ENCODE data around the gene GAN. TPM values are rescaled to one million over a fixed set of nuclear protein-coding genes. Genes with fewer than 3 reads are reported as not detected.

The GAN gene, protein sequence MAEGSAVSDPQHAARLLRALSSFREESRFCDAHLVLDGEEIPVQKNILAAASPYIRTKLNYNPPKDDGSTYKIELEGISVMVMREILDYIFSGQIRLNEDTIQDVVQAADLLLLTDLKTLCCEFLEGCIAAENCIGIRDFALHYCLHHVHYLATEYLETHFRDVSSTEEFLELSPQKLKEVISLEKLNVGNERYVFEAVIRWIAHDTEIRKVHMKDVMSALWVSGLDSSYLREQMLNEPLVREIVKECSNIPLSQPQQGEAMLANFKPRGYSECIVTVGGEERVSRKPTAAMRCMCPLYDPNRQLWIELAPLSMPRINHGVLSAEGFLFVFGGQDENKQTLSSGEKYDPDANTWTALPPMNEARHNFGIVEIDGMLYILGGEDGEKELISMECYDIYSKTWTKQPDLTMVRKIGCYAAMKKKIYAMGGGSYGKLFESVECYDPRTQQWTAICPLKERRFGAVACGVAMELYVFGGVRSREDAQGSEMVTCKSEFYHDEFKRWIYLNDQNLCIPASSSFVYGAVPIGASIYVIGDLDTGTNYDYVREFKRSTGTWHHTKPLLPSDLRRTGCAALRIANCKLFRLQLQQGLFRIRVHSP
- 10 to 100 TPM; 12.8 to 15.6 (median 14.4) TPM for total RNA-seq

DNA sequence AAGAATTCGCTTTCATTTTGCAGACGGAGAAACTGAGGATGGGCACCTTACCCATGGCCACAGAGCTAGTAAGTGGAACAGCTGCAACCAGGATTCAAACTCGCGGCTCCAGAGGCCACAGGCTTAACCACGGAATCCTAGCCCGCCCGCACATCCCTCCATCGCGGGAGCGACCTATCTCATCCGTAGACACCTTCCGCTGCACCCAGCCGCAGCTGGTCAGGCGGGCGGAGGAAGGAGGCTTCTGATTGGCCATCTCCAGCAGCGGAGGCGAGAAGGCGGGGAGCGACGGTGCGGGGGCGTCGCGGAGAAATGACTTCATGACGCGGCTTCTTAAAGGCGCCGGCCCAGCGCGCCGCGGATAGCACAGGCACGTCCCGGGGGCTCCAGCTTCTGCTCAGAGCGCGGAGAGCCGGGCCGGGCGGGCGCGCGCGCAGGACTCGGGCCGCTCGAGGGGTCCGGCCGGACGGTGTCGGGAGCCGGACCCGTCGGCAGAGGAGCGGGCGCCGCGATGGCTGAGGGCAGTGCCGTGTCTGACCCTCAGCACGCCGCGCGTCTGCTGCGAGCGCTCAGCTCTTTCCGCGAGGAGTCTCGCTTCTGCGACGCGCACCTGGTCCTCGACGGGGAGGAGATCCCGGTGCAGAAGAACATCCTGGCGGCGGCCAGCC lies at the start of gene GAN:
TSS of gene GAN (plus strand) at position 360 of the 668 bp plus-strand sequence. CDS start at position 512, 152 bp downstream.
- DNase-seq = peak; percentile 92
- H3K4me3 Mint-ChIP-seq = peak within 1 kb of the TSS; percentile 86
- H3K4me1 Mint-ChIP-seq (ENCODE audit: low read depth) = peaks cover 65% of the 10 kb centered on the region
- peak; percentile 87 to 88 for ATAC-seq
- no peaks in the 10 kb centered on the region for H3K9me3 Mint-ChIP-seq
- no peaks in the 10 kb centered on the region for H3K27me3 Mint-ChIP-seq (ENCODE audit: low read depth)
- H3K36me3 Mint-ChIP-seq (ENCODE audit: insufficient read depth) = no peaks in the 10 kb centered on the region

DNA sequence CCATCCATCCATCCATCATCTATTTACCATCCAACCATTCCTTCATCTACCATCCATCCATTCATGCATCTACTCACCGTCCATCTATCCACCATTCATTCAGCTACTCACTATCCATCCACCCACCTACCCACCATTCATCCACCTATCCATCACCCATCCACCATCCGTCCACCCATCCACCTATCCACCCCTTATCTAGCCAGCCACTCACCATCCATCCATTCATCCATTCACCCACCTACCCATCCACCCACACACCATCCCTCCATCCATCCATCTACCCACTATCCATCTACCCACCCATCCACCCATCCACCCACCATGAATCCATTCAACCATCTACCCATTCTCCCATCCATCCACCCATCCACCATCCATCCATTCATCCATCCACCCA lies 49.7 kb upstream of the GAN start:
- H3K27me3 Mint-ChIP-seq (ENCODE audit: low read depth) = peaks cover 13% of the 10 kb centered on the region
- no peak for DNase-seq
- no peaks in the 10 kb centered on the region for H3K36me3 Mint-ChIP-seq (ENCODE audit: insufficient read depth)
- H3K9me3 Mint-ChIP-seq = no peaks in the 10 kb centered on the region
- H3K4me1 Mint-ChIP-seq (ENCODE audit: low read depth) = peaks cover 3% of the 10 kb centered on the region
- H3K4me3 Mint-ChIP-seq = no peak overlapping the region
- no peak for ATAC-seq

DNA sequence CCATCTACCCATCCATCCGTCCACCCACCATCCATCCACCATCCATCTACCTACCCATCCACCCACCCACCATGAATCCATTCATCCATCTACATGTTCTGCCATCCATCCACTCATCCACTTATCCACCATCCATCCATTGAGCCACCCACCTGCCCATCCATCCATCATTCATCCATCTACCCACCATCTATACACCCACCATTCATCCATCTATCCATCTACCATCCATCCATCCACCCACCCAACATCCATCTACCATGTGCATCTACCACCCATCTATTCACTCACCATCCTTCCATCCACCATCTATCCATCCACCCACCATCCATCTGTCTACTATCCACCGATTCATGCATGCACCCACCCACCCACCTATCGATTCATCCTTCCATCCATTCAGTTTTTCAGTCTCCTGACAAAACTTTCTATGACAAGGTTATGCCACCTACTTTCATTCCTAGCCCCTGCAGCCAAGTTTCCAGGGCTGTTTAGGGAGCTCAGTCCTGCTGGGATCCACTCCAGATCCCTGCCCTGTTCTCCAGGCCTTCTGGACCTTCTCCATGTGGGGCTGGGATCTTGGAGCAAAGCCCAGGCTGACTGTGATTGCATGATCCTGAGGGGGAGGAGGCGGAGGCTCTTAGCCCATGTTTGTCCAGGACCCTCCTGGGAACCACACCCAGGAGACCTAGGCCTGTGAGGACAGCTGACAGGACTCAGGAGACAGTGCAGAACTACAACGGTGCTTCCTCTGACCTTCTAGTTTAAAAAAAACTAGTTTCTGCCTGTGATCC lies 48.9 kb upstream of the GAN start:
- H3K4me3 Mint-ChIP-seq = no peak overlapping the region
- H3K4me1 Mint-ChIP-seq (ENCODE audit: low read depth) = peaks cover 1% of the 10 kb centered on the region
- no peaks in the 10 kb centered on the region for H3K9me3 Mint-ChIP-seq
- no peak for ATAC-seq
- DNase-seq = no peak
- no peaks in the 10 kb centered on the region for H3K36me3 Mint-ChIP-seq (ENCODE audit: insufficient read depth)
- H3K27me3 Mint-ChIP-seq (ENCODE audit: low read depth) = peaks cover 11% of the 10 kb centered on the region

DNA sequence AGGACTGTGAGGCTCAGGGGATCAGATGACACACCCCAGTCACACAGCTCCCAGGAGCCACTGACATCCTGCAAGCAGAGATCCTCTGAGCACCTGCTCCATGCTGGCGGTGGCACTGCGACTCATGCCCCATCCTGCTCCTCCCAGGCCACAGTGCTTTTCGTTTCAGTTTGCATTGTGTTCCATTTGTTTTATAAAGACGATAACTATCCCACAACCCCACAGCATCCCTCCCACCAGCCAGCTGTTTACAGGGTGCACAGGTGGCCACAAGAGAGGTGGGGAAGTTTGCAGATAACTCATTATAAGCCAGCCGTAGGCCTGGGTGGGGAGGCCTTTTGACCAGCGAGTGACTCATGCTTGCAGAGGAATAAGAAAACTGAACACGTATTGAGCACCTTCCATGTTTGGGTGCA lies 48.1 kb upstream of the GAN start:
- DNase-seq (no peak), ATAC-seq (peak; percentile 41 to 46)
- H3K9me3 Mint-ChIP-seq = no peaks in the 10 kb centered on the region
- H3K36me3 Mint-ChIP-seq (ENCODE audit: insufficient read depth) = no peaks in the 10 kb centered on the region
- no peak overlapping the region for H3K4me3 Mint-ChIP-seq
- peaks cover 11% of the 10 kb centered on the region for H3K27me3 Mint-ChIP-seq (ENCODE audit: low read depth)
- no peaks in the 10 kb centered on the region for H3K4me1 Mint-ChIP-seq (ENCODE audit: low read depth)

DNA sequence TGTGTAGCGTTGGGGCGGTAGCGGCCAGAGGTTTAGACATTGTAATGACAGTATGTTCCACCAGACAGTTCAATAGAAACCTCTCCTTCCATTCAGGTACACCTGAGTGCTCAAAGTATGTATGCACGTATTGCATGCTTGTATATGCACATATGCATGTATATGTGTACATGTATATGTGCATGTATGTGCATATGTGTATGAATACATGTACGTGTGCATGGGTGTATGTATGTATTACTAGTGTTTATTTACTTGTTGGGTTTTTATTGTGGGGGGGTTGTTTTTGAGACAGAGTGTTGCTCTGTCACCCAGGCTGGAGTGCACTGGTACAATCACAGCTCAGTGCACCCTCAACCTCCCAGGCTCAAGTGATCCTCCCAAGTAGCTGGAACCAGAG lies 46.3 kb upstream of the GAN start:
- Mint-ChIP-seq H3K9me3 (no peaks in the 10 kb centered on the region), H3K4me3 (no peak overlapping the region), H3K4me1 (ENCODE audit: low read depth) (no peaks in the 10 kb centered on the region), H3K36me3 (ENCODE audit: insufficient read depth) (no peaks in the 10 kb centered on the region), H3K27me3 (ENCODE audit: low read depth) (peaks cover 15% of the 10 kb centered on the region)
- ATAC-seq = no peak
- no peak for DNase-seq

DNA sequence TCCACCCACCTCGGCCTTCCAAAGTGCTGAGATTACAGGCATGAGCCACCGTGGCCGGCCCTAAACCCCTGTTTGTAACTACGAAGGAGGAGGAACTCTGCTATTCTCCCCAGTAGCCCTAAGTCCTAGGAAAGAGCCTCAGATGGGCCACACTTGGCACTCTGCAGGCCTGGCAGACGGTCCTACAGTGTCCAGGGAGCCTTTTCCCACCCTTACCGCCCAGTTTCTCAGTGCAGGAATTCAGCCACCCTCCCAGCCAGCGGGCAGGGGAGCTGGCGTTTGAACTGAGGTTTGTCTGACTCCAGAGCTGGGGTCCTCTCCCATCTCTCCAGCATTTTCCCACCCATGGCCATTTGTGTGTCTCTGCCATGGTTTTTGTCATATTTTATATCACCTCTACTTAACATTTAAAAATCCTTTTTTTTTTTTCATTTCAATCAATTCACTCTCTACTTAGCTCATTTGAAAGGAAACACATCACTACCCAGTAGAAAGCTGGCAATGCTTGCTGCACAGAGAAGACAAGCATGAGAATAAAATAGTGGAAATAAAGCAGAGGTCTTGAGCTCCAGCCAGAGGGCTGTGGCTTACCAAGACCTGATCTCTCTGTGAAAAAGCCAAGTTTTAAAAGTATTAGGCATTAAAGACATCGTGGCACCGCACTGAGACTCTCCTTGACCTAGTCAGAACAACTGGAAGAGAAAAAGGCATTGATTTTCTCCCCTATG lies 41.4 kb upstream of the GAN start:
- Mint-ChIP-seq H3K4me1 (ENCODE audit: low read depth) (no peaks in the 10 kb centered on the region), H3K4me3 (no peak overlapping the region), H3K9me3 (no peaks in the 10 kb centered on the region), H3K27me3 (ENCODE audit: low read depth) (peaks cover 12% of the 10 kb centered on the region), H3K36me3 (ENCODE audit: insufficient read depth) (no peaks in the 10 kb centered on the region)
- DNase-seq (no peak), ATAC-seq (no peak)

DNA sequence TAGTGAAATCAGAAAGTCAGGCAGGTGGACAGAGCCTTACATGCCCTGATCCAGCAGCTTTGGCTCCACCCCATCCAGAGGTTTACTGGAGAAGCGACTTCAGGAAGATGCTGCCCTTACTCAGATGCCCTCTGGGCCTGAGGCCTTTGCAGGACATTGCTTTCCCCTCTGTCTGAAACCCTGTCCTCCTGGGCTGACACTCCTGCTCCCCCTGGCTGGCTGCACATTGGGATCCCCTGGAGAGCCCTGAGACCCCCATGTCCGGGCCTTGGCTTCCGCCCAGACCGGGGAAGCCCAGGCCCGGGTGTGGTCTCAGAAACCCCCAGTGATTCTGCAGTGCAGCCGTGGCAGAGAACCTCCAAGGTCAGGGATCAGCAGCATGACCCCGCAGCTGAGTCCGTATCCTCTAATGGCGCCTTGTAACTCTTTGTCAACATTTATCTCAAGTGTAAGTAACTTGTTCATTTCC lies 39.7 kb upstream of the GAN start:
- Mint-ChIP-seq H3K4me1 (ENCODE audit: low read depth) (no peaks in the 10 kb centered on the region), H3K36me3 (ENCODE audit: insufficient read depth) (no peaks in the 10 kb centered on the region), H3K27me3 (ENCODE audit: low read depth) (peaks cover 8% of the 10 kb centered on the region), H3K9me3 (no peaks in the 10 kb centered on the region), H3K4me3 (no peak overlapping the region)
- DNase-seq (no peak), ATAC-seq (no peak)

DNA sequence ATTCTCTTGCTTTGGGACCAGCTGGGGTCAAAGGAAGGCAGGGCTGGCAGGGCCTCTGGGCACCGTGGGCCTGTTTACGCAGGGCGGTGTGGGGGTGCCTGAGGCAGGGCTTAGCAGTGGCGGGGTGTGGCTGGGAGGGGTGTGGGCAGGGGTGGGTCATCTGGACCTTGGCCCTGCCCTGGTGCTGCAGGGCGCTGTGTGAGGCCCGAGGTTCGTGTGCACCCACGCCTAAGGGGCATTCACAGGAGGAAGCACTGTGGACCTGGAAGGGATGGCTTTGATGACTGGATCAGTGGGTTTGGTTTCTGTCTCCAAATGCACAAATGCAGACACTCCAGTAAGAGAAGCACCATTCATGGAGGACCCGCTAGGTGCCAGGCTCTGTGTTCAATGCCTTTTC lies 39.0 kb upstream of the GAN start:
- Mint-ChIP-seq H3K36me3 (ENCODE audit: insufficient read depth) (no peaks in the 10 kb centered on the region), H3K4me1 (ENCODE audit: low read depth) (no peaks in the 10 kb centered on the region), H3K9me3 (no peaks in the 10 kb centered on the region), H3K27me3 (ENCODE audit: low read depth) (peaks cover 8% of the 10 kb centered on the region), H3K4me3 (no peak overlapping the region)
- ATAC-seq (no peak), DNase-seq (no peak)

DNA sequence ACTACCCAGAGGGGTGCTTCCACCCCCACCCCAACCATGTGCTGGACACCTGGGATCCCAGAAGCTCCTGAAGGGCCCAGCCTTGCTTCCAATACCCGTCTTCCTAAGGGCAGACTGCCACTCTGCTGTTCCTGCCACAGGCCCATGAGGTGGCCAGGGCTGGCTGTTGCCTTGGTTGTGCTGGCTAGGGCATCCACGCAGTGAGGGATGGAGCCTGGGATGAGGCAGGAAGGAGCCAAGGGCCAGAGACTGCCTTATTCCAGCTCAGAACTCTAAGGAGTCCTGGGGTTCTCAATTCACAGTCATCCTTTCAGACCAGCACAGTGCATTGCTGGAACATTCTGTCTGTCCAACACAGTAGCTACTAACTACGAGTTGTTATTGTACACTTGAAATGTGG lies 38.4 kb upstream of the GAN start:
- Mint-ChIP-seq H3K36me3 (ENCODE audit: insufficient read depth) (no peaks in the 10 kb centered on the region), H3K9me3 (no peaks in the 10 kb centered on the region), H3K4me1 (ENCODE audit: low read depth) (no peaks in the 10 kb centered on the region), H3K4me3 (no peak overlapping the region), H3K27me3 (ENCODE audit: low read depth) (peaks cover 8% of the 10 kb centered on the region)
- DNase-seq (no peak), ATAC-seq (no peak)

DNA sequence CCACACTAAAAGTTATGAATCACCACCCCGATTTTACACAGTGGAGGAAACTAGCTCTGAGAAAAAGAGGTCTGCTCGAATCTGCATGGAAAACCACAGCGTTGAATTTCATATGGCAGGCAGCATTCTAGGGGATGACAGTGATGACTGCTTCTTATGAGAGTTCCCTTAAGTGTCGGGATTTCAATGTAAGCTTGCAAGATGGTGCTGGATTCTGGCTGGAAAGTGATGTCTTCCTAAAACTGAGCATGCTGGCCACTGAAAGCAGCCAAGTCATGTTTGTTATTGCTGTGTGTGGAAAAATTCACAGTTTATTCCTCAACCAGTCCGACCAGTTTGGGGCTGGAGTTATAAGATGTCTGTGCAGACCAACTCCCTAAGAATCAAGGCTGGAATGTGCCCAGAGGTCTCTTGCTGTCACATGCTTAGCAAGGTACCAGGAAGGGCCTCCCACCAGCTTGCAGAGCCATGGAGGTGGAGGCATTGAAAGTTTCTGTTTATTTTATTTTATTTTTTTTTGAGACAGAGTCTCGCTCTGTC lies 37.2 kb upstream of the GAN start:
- H3K4me1 Mint-ChIP-seq (ENCODE audit: low read depth) = no peaks in the 10 kb centered on the region

DNA sequence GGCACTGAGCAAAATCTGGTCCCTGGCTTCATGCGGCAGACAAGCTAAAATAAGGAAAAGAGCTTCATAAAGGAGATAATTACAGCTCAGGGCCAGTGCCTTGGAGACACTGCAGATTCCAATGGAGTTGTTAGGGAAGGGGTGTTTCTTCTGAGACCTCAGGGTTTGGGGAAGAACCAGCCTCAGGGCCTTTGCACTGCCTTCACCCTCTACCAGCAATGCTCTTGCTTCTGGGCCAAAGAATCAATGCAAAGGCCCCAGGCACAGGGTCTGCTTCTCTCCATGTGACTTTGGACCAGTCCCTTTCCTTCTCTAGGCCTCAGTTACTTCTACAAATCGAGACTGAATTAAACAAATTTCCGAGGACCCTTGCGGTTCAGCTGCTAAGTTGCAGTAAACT lies 36.2 kb upstream of the GAN start:
- peaks cover 4% of the 10 kb centered on the region for H3K27me3 Mint-ChIP-seq (ENCODE audit: low read depth)
- no peaks in the 10 kb centered on the region for H3K9me3 Mint-ChIP-seq
- H3K4me3 Mint-ChIP-seq = no peak overlapping the region
- no peak for DNase-seq
- H3K4me1 Mint-ChIP-seq (ENCODE audit: low read depth) = no peaks in the 10 kb centered on the region
- ATAC-seq = no peak
- no peaks in the 10 kb centered on the region for H3K36me3 Mint-ChIP-seq (ENCODE audit: insufficient read depth)

More for the DNA sequence above, 37.2 kb upstream of the GAN start:
- no peak overlapping the region for H3K4me3 Mint-ChIP-seq
- DNase-seq = no peak
- peaks cover 6% of the 10 kb centered on the region for H3K27me3 Mint-ChIP-seq (ENCODE audit: low read depth)
- H3K9me3 Mint-ChIP-seq = no peaks in the 10 kb centered on the region
- no peaks in the 10 kb centered on the region for H3K36me3 Mint-ChIP-seq (ENCODE audit: insufficient read depth)
- no peak for ATAC-seq

DNA sequence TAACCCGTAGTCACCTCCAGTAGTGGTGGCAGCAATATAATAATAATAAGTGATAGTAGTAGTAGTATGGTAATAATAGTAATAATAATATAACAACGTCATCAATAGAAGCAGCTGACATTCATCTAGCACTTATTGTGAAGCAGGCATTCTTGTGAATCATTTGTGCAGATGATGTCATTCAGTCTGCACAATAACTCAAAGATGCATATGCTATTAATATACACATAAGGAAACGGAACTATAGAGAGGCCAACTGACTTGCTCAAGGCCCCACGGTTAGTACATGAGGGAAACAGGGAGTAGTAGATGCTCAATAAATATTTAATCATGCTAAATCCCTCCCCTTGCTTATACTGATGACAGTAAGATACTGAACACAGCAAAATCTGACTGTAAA lies 35.4 kb upstream of the GAN start:
- Mint-ChIP-seq H3K4me1 (ENCODE audit: low read depth) (no peaks in the 10 kb centered on the region), H3K36me3 (ENCODE audit: insufficient read depth) (no peaks in the 10 kb centered on the region), H3K4me3 (no peak overlapping the region), H3K27me3 (ENCODE audit: low read depth) (no peaks in the 10 kb centered on the region), H3K9me3 (no peaks in the 10 kb centered on the region)
- DNase-seq (no peak), ATAC-seq (no peak)

DNA sequence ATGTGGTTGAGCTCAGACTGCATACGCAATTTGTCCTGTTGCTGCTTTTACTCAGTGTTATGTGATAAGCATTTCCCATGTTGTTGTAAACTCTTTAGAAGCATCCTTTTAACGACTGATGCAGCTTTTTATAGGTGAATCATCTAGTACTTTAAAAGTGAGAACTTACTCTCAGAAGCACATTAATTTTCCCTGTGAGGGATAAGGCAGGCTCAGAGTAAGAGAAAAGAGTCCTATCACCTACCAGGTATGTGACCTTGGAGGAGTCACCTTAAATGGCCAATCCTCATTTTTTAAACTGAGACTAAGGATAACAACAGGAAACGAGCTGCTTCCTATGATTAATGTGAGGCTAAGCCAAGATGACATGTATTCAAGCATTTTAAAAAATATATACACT lies 34.4 kb upstream of the GAN start:
- no peaks in the 10 kb centered on the region for H3K4me1 Mint-ChIP-seq (ENCODE audit: low read depth)
- H3K4me3 Mint-ChIP-seq = no peak overlapping the region
- DNase-seq (no peak), ATAC-seq (no peak)
- no peaks in the 10 kb centered on the region for H3K36me3 Mint-ChIP-seq (ENCODE audit: insufficient read depth)
- H3K9me3 Mint-ChIP-seq = no peaks in the 10 kb centered on the region
- no peaks in the 10 kb centered on the region for H3K27me3 Mint-ChIP-seq (ENCODE audit: low read depth)
